Duodenal mucosa (tissue), 2 donors: ENCODE results near the gene LRG1.
A peak's percentile ranks its signal among the peaks of the same experiment; 100 is the strongest.

Experiments
- H3K27ac ChIP-seq: one replicate; pipeline ENCODE4 v1.7.0; 2013; ENCODE audit warnings: low read depth, low read length
- H3K27me3 ChIP-seq, 2 donors: one replicate each; pipeline ENCODE4 v1.7.0; 2013; ENCODE audit warnings: low read length in 2 of 2, control low read depth in 1 of 2; ENCODE audit not compliant: insufficient read depth in 2 of 2, control insufficient read depth in 1 of 2
- H3K36me3 ChIP-seq, 2 donors: one replicate each; pipeline ENCODE4 v1.7.0; 2013; ENCODE audit warnings: low read length in 2 of 2, control low read depth in 1 of 2; ENCODE audit not compliant: insufficient read depth in 2 of 2, control insufficient read depth in 1 of 2
- H3K4me1 ChIP-seq, 2 donors: one replicate each; pipeline ENCODE4 v1.7.0; 2013; ENCODE audit warnings: low read length in 2 of 2, control low read depth in 1 of 2; ENCODE audit not compliant: insufficient read depth in 2 of 2, control insufficient read depth in 1 of 2
- H3K4me3 ChIP-seq, 2 donors: one replicate each; pipeline ENCODE4 v1.7.0; 2013; ENCODE audit warnings: low read length in 2 of 2, low read depth in 1 of 2
- H3K9ac ChIP-seq, 2 donors: one replicate each; pipeline ENCODE4 v1.7.0; 2013; ENCODE audit warnings: low read length in 2 of 2, low read depth in 1 of 2
- H3K9me3 ChIP-seq, 2 donors: one replicate each; pipeline ENCODE4 v1.7.0; 2013; ENCODE audit warnings: low read length in 2 of 2, control low read depth in 1 of 2; ENCODE audit not compliant: control insufficient read depth in 1 of 2

LRG1 gene

DNA sequence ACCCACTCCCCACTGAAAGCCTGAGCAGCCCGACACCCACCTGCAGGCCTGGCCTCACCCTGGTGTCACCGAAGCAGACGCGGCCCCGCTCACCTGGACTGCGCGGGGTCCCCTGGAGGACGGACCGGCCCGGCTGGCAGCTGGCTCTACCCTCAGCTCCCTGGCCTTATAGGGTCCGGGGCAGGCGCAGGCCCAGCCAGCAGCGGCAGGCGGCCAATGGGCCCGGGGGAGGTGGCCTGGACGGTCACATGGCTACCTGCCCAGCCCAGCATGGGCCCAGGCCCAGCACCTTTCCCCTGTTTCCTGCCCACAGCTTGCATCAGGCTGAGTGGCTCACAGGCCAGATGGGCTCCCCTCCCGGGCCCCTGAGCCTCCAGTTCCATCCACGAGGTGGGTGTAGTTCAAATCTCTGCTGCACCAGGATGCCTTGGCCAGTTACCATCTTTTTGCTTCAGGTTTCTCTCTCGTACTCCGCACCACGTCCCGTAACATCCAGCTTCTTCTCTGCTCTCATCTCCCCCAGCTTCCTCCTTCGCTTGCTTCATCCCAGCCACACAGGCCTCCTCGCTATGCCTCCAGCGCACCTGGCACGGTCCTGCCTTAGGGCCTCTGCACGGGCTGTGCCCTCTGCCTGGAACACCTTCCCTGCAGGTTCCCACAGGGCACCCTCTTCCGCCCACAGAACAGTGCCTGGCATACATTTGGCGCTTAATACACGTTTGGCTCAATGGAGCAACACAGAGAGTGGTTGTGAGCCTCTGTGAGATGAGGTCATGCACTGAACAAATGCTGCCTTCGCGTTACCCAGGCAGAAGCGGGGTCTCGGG, 21.3 kb downstream of the LRG1 start, which contains the start of gene PLIN4:
PLIN4 (minus strand) TSS at position 142 of the 827 bp plus-strand sequence. CDS start 214 bp downstream, outside the sequence.
- Histone ChIP-seq H3K27ac (peak within 1 kb of the TSS; percentile 10), H3K9ac (no peak within 1 kb of the TSS), H3K4me3 (no peak within 1 kb of the TSS)

DNA sequence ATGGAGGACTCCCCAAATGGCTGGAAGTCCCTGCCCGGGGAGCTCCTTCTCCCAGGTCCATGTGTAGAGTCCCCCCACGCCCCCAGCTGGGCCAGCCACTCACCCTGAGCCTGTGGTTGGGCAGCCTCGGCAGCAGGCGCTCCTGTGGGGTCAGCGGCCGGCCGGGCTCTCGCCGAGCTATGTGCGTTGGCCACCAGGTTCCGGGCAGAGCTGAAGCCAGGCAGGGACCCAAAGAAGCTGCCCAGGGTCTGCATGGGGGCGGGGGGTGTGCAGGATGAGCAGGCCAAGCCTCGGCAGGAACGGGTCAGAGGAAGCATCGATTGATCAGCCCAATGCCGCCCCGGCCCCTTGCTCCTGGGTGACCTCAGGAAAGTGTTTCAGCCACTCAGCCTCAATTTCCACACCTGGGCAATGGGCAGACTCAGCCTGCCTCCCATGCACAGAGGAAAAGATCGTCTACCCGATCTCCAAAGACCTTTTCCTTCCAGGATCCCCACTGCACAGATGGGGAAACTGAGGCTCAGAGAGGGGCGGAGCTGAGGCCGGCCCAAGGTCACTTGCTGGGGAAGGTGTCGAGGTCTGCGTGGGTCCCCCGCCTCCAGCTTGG, 22.3 kb downstream of the LRG1 start:
- Histone ChIP-seq H3K36me3 (no peaks in the 10 kb centered on the region), H3K27me3 (peaks cover 0 to 5% of the 10 kb centered on the region in 2 donors), H3K27ac (no peak overlapping the region), H3K9ac (no peak overlapping the region), H3K4me3 (no peak overlapping the region), H3K9me3 (no peaks in the 10 kb centered on the region), H3K4me1 (no peaks in the 10 kb centered on the region)

More for the DNA sequence above, 21.3 kb downstream of the LRG1 start, which contains the start of gene PLIN4:
- Histone ChIP-seq H3K27me3 (peaks cover 0 to 5% of the 10 kb centered on the region in 2 donors), H3K36me3 (no peaks in the 10 kb centered on the region), H3K4me1 (no peaks in the 10 kb centered on the region), H3K9me3 (no peaks in the 10 kb centered on the region)

DNA sequence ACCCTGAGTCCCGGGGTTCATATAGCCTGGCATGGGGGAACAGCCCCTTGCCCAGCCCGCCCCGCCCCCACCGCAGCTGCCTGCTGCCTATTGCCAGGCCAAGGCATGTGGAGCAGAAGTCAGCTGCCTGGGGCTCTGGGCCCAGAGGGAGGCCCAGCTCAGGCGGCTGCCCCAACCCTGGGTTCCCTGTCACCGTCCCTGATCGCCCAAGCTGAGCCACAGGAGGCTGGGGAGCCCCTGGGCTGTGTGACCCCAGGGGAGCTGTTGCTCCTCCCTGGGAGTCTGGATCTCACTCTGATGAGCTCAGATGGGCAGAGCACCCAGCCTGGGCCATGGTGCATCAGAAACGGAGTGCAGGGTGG, 22.9 kb downstream of the LRG1 start:
- Histone ChIP-seq H3K36me3 (no peaks in the 10 kb centered on the region), H3K27ac (no peak overlapping the region), H3K4me3 (no peak overlapping the region), H3K9me3 (no peaks in the 10 kb centered on the region), H3K9ac (no peak overlapping the region), H3K27me3 (peaks cover 0 to 4% of the 10 kb centered on the region in 2 donors), H3K4me1 (no peaks in the 10 kb centered on the region)

DNA sequence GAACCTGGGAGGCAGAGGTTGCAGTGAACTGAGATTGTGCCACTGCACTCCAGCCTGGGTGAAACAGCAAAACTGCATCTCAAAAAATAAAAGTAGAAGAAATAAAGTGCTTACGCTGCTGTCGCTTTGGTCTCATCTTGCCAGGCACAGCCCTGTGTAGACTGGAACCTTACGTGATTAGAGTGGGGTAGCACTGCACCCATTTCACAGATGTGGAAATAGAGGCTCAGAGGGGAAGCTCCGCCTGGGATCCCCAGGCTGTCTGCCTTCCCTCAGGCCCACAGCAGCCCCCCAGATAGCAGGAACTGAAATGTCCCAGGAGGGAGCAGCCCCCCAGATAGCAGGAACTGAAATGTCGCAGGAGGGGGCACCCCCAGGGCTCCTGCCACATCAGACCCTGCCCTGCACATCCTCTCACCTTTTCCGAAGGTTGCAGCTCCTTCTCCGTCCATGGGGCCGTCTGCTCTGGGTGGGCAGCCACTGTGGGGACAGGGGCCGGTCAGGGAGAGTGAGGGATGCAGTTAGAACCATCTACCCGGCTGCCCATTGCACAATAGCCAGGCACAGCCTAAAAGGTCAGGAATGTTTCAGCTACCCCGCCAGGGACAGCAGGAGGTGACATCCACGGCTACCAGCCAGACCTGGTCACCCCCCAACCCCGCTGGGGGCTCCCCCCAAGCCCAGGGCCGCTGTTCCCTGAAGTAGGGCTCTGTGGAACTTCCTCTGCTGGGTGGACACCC, 23.5 kb downstream of the LRG1 start:
- Histone ChIP-seq H3K9ac (no peak overlapping the region), H3K4me3 (no peak overlapping the region), H3K4me1 (no peaks in the 10 kb centered on the region), H3K9me3 (no peaks in the 10 kb centered on the region), H3K27me3 (no peaks in the 10 kb centered on the region), H3K36me3 (no peaks in the 10 kb centered on the region), H3K27ac (no peak overlapping the region)

DNA sequence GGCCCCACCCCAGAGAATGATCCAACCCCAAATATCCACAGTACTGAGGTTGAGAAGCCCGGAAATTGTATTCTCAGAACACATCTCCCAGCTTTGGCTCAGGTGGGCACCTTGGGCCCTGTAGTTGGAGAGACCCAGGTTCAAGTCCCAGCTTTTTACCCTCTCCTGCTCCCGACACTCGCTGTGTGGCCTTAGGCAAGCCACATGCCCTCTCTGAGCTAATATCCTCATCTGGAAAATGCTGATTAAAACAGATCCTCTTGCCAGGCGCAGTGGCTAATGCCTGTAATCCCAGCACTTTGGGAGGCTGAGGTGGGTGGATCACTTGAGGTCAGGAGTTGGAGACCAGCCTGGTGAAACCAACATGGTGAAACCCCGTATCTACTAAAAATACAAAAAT, 24.1 kb downstream of the LRG1 start:
- H3K9ac ChIP-seq = no peak overlapping the region
- no peaks in the 10 kb centered on the region for H3K36me3 ChIP-seq
- H3K27ac ChIP-seq = no peak overlapping the region
- no peak overlapping the region for H3K4me3 ChIP-seq
- H3K27me3 ChIP-seq = no peaks in the 10 kb centered on the region
- no peaks in the 10 kb centered on the region for H3K9me3 ChIP-seq
- H3K4me1 ChIP-seq = no peaks in the 10 kb centered on the region

DNA sequence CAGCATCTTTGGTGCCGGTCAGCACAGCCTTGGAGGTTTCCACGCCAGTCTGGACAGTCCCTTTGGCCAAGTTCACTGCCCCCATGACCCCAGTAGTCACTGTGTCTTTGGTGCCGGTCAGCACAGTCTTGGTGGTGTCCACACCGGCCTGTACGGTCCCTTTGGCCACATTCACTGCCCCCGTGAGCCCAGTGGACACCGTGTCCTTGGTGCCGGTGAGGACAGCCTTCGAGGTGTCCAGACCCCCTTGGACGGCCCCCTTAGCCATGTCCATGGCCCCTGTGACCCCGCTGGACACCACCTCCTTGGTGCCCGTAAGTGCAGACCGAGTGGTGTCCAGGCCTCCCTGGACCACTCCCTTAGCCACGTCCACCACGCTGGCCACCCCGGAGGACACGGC, 26.6 kb downstream of the LRG1 start:
- Histone ChIP-seq H3K27ac (no peak overlapping the region), H3K9me3 (no peaks in the 10 kb centered on the region), H3K4me3 (no peak overlapping the region), H3K27me3 (no peaks in the 10 kb centered on the region), H3K4me1 (no peaks in the 10 kb centered on the region), H3K36me3 (no peaks in the 10 kb centered on the region), H3K9ac (no peak overlapping the region)

DNA sequence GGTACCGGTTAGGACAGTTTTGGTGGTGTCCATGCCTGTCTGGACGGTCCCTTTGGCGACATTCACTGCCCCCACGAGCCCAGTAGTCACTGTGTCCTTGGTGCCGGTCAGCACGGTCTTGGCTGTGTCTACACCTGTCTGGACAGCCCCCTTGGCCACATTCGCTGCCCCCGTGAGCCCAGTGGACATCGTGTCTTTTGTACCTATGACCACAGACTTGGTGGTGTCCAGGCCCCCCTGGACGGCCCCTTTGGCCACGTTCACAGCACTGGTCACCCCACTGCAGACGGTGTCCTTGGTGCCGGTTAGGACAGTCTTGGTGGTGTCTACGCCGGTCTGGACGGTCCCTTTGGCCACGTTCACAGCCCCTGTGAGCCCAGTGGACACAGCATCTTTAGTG, 27.8 kb downstream of the LRG1 start:
- Histone ChIP-seq H3K27ac (no peak overlapping the region), H3K4me1 (no peaks in the 10 kb centered on the region), H3K27me3 (no peaks in the 10 kb centered on the region), H3K36me3 (no peaks in the 10 kb centered on the region), H3K4me3 (no peak overlapping the region), H3K9me3 (no peaks in the 10 kb centered on the region), H3K9ac (no peak overlapping the region)

DNA sequence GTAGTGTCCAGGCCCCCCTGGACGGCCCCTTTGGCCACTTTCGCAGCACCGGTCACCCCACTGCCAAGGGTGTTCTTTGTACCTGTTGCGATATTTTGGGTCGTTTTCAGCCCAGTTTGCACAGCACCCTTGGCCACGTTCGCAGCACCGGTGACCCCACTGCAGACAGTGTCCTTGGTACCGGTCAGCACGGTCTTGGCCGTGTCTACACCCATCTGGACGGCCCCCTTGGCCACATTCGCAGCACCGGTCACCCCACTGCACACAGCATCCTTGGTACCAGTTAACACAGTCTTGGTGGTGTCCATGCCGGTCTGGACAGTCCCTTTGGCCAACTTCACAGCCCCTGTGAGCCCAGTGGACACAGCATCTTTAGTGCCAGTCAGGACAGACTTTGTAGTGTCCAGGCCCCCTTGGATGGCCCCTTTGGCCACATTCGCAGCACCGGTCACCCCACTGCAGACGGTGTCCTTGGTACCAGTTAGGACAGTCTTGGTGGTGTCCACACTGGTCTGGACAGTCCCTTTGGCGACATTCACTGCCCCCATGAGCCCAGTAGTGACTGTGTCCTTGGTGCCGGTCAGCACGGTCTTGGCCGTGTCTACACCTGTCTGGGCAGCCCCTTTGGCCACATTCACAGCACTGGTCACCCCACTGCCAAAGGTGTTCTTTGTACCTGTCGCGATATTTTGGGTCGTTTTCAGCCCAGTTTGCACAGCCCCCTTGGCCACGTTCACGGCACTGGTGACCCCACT, 28.4 kb downstream of the LRG1 start:
- Histone ChIP-seq H3K4me1 (no peaks in the 10 kb centered on the region), H3K4me3 (no peak overlapping the region), H3K9me3 (no peaks in the 10 kb centered on the region), H3K27ac (no peak overlapping the region), H3K9ac (no peak overlapping the region), H3K36me3 (no peaks in the 10 kb centered on the region), H3K27me3 (no peaks in the 10 kb centered on the region)

DNA sequence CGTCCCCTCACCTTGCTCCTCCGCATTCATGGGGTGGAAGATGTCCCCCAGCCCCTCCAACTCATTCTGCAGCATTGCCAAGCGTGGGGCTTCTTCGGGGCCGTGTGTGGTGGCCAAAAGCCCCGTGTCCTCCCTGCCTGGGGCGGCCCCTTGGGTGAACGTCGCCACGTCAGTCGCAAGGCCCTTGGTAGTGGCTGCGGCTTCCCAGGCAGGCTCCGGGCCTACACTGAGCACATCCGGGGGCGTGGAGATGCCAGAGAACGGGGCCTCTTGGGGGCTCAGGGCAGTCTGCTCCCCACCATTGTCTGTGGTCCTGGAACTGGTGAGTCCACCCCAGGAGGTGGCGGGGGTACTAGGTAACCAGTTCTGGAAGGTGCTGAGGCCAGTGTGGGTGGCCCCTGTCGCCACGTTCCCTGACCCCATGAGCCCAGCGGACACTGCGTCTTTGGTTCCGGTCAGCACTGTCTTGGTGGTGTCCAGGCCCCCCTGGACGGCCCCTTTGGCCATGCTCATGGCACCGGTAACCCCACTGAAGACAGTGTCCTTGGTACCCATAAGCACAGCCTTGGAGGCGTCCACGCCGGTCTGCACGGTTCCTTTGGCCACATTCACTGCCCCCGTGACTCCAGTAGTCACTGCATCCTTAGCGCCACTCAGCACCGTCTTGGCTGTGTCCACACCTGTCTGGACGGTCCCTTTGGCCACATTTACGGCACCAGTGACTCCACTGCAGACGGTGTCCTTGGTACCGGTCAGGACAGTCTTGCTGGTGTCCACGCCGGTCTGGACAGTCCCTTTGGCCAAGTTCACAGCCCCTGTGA, 29.2 kb downstream of the LRG1 start:
- H3K9me3 ChIP-seq = no peaks in the 10 kb centered on the region

More for the DNA sequence above, 29.2 kb downstream of the LRG1 start:
- H3K4me3 ChIP-seq = no peak overlapping the region
- H3K9ac ChIP-seq = no peak overlapping the region
- no peaks in the 10 kb centered on the region for H3K36me3 ChIP-seq
- no peaks in the 10 kb centered on the region for H3K27me3 ChIP-seq
- H3K27ac ChIP-seq = no peak overlapping the region
- H3K4me1 ChIP-seq = no peaks in the 10 kb centered on the region
